GM19099 (cell line): ENCODE measurements around the gene SNPH.

ENCODE experiments used
- POLR2A ChIP-seq: IDR thresholded peaks from 3 replicates; pipeline ENCODE4 v1.6.1; 2011; ENCODE audit warnings: low read depth; ENCODE audit not compliant: insufficient read length; ENCODE audit errors: extremely low read depth

Gene SNPH

DNA sequence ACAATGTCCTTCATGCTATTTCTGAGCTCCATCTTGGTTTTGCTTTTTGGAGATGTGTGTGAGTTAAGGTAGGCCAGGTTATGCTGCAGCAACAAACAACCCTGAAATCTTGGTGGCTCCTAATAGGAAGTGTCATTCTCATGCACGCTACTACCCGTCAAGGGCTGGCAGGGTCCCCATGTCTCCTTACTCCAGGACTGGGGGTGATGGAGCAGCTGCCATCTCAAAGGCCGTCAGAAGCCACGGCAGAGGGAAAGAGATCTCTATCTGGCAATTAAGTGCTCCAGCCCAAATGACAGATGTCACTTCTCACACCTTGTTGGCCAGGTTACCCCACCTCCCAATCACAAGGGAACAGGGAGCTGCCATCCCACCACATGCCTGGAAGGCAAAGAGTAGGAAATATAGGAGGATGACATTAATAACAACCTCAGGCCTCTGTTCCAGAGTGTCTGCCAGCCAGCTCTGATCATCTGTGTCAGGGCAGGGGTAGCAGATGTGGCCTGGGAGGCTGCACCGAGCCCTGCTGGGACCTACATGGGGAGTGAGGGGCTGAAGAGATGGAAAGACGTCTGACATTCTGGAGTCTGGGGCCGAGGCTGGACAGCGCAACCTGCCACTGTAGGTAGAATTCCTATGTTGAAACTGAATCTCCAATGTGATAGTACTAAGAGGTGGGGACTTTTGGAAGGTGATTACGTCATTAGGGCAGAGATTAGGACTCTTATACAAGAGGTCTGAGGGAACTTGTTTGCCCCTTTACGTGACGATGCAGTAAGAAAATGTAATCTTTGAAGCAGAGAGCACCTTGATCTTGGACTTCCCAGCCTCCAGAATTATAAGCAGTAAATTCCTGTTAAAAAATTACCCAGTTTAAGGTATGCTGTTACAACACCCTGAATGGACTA, 67.6 kb downstream of the SNPH start:
- no peak for TF ChIP-seq POLR2A

DNA sequence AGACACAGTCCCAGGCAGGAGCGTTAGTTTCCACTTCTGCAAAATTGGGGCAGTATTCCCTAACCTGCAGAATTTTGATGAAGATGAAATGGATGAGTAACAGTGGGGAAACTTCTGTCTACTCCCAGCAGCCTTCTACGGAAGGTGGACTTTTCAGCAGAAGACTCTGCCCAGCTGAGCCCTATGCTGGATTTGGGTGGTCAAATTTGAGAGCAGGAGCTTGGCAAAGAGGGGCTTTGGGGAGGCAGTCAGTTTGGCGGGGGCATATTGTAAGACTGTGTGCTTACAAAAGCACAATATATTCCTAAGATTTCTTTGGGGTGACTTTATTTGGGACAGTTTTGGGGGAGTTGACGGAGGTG, 68.3 kb downstream of the SNPH start:
- TF ChIP-seq POLR2A, result no peak

DNA sequence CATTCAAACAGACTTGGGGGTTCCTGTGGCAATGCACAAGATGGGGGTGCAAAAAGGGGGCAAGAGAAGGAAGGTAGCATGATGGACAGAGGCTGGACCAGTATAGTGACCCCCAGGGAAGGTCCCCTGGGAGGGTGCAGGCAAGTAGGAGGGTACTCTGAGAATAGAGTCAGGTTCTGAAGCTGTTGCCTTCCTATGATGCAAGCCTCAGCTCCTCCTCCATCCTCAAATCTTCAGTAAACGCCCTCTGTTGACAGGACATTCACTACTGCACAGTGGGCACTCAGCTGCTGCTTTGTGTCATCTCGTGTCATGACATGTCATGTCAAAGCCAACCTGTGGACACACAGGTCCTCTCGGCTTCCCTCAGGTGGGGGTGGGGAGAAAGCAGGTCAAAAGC, 68.7 kb downstream of the SNPH start:
- TF ChIP-seq POLR2A, result no peak

DNA sequence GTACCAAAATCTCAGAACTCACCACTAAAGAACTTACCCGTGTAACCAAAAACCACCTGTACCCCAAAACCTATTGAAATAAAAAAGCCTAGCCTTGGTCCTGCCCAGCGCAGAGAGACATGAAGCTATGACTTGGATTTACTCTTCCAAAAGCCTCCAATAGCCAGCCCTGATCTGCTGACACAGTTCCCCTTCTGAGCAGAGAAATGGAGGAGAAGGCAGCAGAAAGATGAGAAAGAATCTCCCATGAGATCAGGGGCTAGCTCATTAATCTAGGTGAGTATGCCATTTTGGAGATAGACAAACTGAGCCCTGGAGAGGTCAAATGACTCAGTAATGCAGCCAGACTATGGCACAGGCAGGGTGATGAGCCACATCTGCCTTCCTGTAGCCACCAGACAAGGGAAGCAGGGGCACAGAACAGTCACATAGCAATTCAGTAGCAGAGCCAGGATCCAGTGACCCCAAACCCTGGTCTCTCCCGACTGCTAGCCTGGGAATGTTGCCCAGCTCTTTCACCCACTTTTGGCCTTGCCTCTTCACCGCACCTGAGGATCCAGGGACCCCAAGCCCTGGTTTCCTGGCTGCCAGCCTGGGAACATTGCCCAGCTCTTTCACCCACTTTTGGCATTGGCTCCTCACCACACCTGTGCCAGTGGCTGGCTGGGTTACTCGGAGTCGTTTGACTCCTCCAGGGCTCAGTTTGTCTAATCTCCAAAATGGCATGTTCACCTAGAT, 70.0 kb downstream of the SNPH start:
- TF ChIP-seq POLR2A, result no peak

DNA sequence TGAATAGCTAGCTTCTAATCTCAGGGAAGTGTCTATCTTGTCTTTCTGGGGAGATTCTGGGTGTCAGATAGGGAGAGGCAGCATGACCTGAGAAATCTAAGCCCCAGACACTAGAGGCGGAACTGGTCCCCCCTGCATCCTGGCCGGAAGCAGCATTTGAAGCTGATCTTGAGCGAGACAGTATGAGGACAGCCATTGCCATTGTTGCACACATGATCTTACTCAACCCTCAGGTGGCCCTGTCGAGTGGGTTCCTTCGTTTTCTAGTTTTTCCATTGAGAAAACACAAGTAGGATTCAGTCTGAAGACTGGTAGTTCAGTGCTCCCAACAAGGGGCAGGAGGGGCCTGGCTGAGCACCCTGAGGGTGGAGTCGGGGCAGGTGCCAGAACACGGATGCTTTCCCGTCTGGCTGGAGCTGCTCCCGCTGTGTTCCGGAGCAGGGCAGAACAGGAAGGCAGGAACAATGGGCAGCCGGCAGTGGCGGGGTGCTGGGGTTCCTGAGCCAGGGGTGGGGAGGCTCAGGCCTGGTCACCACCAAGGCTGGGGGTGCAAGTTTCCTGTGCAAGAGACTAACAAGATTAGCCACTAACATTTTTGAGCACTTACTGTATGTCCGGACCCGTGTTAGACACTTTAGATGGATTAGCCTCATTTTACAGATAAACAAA, 70.7 kb downstream of the SNPH start:
- no peak for TF ChIP-seq POLR2A

DNA sequence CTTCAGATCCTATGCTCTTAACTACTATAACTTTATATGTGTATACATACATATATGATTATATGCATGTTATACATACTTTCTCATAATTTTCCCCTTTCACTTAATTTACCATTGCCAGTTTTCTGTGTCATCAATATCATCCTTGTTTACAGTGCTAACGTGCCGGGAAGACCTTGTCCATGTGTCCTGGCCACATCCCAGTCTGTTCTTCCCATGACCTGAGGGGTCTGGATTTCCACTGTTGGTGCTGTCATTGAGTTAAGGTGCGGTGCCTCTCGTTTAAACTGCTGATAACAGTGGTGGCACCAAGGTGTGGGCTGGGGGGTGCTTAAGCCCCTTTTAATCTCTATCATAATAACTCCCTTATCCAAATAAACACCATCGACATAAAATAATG, 71.3 kb downstream of the SNPH start:
- TF ChIP-seq POLR2A, result no peak

DNA sequence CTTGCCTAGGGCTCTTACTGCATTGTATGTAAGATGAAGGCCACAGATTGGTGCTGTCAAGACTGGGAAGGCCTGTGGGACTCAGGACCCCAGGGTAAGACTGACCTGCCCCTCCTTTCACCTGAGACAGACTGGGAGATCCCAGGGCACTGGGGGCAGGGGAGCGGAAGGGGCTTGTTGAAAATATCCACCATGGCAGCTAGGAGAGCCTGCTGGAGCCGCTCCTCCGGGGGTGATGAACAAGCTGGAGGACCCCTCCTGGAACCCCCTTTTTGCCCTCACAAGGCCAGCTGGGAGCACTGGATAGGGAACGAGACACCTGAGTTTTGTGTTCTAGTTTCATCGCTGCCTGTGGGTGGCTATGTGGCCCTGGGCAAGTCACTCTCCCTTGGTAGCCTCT, 72.0 kb downstream of the SNPH start:
- TF ChIP-seq POLR2A, result no peak

DNA sequence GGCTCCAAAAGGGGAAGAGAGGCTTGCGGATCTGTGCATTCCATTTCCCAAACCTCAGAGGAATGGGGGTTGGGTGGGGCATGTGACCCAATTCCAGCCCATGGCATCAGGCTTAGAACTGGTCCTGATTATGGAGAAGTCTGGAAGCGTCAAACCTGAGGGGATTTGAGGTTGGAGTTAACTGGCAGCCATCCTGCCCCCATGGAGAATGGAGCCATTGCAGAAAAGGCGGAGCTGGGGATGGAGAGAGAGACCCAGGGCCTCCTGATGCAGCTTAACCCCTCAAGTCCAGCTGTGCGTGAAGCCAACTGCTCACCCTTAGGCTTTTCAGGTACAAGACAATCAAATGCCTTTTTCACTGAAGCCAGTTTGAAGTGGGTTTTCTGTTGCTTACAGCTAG, 72.7 kb downstream of the SNPH start:
- no peak for TF ChIP-seq POLR2A

DNA sequence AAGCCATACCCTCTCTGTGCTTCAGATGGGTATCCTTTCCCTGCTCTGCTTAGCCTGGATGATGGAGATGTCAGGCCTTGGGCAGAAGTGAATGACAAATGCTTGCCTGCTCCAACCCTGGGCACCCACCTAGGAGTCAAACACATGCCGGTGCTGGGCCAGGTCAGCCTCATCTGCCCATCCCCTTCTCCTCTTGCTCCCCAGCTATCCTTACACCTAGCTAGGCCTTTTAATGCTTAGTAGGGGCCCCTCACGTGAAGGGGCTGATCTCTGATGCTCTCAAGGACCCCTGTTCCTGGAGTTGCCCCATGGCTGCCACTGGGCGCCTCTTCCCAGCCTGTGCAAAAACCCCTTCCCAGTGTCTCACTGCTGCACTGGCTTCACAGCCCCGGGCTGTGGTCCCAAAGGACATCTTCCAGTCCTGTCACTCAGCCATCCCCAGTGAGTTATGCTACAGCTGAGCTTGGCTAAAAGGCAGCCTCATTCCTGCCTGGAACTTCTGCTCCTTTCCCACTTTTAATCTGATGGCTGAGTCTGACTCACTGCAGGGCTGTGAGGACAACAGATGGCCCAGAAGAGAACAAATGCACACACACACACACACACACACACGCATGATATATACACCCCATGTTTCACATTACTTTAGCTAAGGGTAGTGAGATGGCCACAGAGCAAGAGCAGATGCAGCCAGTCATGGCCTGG, 75.6 kb downstream of the SNPH start:
- TF ChIP-seq POLR2A, result no peak

DNA sequence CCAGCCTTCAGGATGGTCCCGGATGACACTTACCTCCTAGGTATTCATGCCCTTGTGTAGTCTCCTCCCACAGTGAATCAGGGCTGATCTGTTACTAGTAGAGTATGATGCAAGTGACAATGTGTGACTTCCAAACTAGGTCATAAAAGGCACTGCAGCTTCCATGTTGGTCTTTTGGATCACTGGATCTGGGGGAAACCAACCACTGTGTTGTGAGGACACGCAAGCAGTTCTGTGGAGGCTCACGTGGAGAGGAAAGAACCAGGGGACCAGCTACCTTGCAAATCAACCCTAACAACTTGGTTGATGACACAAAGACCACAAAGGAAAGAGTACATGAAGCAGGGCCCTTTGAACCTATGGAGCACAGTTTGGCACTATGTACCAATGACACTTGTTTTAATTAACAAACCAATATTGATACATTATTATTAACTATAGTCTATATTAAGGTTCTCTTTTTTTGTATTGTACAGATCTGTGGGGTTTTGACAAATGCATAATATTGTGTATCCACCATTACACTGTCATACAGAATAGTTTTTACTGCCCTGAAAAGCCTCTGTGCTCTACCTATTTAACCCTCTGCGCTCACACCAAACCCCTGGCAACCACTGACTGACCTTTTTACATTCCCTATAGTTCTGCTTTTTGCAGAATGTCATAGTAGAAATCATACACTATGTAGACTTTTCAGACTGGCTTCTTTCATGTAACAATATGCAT, 79.1 kb downstream of the SNPH start:
- TF ChIP-seq POLR2A, result no peak

DNA sequence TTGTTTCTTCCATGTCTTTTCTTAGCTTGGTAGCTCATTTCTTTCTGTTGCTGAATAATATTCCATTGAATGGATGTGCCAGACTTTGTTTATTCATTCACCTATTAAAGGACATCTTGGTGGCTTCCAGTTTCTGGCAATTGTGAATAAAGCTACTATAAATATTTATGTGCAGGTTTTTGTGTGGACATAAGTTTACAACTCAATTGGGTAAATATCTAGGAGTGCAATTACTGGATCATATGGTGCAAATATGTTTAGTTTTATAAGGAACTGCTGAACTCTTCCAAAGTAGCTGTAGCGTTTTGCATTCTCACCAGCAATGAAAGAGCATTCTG, 79.6 kb downstream of the SNPH start:
- TF ChIP-seq POLR2A, result no peak

DNA sequence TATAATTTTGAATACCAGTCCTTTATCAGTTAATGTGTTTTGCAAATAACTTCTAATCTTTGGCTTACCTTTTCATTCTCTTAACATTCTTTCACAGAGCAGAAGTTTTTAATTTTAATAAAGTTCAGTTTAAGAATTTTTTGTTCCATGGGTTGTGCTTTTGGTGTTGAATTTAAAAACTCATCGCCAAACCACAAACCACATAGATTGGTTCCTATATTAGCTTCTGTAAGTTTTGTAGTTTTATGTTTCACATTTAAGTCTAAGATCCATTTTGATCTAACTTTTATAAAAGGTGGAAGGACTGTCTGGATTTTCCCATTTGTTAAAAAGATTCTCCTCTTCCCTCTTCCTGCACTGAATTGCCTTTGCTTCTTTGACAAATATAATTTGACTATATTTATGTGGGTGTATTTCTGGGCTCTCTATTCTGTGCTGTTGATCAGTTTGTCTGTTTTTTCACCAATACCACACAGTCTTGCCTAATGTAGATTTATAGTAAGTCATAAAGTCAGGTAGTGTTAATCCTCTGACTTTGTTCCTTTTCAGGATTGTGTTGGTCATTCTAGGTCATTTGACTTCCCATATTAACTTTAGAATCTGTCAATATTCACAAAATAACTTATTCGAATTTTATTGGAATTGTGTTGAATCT, 80.3 kb downstream of the SNPH start:
- TF ChIP-seq POLR2A, result no peak

DNA sequence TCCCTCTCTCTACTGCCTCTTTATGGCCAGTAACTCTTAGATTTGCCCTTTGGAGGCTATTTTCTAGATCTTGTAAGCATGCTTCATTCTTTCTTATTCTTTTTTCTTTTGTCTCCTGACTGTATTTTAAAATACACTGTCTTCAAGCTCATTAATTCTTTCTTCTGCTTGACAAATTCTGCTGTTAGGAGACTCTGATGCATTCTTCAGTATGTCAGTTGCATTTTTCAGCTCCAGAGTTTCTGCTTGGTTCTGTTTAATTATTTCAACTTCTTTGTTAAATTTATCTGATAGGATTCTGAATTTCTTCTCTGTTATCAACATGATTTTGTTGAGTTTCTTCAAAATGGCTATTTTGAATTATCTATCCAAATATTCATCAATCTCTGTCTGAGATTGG, 87.9 kb downstream of the SNPH start:
- TF ChIP-seq POLR2A, result no peak
